NCI-H748 treated with DMSO at 0.1 percent for 48 hours (cell line): ENCODE results near the gene LGALS12.
"Not testable (repeated sequence)": the region's sequence is repeated elsewhere in the genome, so short reads cannot be mapped to it uniquely, and the experiment has no call there.

ENCODE experiments used
- DNase-seq: peaks from one replicate; lab custom pipeline; 2025; lab: John Stamatoyannopoulos, UW

The LGALS12 gene

DNA sequence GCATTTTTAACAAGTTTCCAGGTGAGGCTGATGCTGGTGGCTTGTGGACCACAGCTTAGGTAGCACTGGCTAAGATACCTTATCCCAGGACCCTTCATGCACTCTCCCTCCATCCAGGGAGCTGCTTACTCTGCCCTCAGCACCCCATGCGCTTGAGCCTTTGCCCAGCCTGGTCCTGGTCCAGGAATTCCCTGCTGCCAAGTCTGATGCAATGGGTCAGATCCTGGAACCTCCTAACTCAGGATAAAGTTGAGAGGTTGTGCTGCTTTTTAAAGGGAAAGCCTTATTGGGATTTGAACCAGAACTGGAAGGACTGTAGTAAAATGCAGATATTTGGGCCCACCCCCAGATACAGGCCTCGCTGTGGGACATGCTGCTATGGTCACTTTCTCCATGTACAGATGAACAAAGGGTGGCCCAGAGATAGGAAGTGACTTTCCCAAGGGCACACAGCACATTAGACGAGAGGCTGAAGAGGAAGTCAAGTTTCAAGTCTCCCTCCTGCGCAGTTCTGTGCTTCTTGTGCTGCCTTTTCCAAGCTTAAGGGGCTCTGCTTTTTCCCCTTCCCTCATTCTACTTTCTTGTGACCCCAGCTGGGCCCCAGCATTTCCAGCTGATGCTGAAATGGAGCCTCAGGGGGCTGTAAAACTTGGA, 824 bp upstream of the LGALS12 start:
- no peak for DNase-seq

DNA sequence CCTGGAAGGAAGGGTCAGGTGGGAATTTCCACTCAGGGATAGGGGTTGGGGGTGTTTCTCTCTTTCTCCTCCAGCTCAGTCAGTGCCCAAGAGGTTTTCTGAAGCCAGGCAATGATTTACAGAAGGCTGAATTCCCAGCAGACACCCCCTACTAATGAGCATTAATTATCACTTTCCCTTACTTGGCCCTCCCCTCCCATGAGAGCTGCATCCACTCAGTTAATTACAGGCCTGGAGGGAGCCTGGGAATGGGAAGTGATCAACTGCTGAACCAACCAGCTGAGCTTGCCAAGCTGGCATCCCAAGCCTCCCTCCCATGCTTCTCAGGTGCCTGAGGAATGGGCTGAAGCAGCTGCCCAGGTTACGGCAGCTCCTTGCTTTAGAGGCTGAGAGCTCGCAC, 992 bp downstream of the LGALS12 start:
- DNase-seq, result no peak

DNA sequence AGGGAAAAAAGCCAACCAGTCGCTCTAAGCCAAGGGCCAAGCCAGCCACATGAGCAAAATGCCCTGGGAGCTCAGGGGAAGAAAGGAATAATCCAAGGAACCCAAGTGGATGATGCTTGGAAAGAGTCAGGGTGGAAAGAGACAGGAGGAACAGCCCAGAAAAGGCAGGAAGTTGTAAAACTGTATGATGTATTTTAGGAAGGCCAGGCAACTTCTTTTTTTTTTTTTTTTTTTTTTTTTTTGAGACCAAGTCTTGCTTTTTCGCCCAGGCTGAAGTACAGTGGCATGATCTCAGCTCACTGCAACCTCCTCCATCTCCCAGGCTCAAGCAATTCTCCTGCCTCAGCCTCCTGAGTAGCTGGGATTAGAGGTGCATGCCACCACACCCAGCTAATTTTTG, 1.6 kb downstream of the LGALS12 start:
- DNase-seq, result no peak

DNA sequence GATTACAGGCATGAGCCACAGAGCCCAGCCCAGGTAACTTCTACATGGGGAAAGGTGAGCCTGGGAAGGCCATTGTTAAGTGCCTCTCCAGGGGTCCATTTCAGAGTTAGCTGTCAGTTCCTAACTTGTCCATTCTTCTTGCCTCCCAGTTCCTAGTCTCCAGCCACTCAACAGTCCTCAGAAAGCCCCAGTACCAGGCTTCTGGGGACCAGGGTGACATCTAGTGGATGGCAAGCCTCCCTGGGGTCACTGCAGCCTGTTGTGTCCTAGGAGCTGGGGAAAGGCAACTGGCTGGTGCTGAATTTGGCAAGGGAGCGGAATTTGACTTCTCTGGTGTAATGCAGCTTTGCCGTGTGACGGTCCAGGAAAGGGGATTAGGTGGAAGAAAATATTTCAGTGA, 2.1 kb downstream of the LGALS12 start:
- no peak for DNase-seq

DNA sequence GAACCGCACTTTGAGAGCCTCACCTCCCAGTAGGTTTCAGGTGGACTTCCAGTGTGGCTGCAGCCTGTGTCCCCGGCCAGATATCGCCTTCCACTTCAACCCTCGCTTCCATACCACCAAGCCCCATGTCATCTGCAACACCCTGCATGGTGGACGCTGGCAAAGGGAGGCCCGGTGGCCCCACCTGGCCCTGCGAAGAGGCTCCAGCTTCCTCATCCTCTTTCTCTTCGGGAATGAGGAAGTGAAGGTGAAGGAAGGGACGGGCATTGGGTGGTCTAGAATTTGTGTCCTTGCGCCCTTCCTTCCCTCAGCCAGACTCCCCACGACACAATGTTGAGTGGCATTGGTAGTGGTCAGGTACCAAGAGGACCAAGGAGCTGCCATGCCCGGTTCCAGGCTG, 2.9 kb downstream of the LGALS12 start:
- DNase-seq, result no peak

GRCh38 chr11:63510360-63511047, 4.6 kb downstream of the LGALS12 start:
- no peak for DNase-seq

- no peak for DNase-seq
Observed at GRCh38 chr11:63511048-63511748, 5.3 kb downstream of the LGALS12 start.

DNA sequence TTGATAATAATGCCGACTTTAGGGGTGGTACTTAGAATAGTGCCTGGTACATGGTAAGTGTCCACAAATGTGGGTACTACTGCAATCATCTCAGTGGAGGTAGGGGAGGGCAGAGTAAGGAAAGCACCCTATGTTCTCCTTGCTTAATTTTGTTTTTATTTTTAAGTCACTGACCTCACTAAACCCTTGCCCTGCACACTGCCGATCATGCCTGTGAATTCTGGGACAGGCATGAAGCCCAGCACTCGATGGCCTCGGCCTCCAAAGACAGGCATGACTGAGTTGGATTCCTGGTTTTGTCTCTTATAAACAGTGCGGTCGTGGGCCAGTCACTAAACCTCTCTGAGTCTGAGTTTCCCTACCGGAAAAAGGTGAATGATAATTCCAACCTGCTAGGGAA, 6.9 kb downstream of the LGALS12 start:
- DNase-seq, result no peak

GRCh38 chr11:63516109-63516508, 10.2 kb downstream of the LGALS12 start:
- DNase-seq, result no peak

GRCh38 chr11:63517156-63517555, 11.3 kb downstream of the LGALS12 start:
- DNase-seq, result no peak

- DNase-seq, result no peak
Observed at GRCh38 chr11:63518548-63518947, 12.7 kb downstream of the LGALS12 start.

DNA sequence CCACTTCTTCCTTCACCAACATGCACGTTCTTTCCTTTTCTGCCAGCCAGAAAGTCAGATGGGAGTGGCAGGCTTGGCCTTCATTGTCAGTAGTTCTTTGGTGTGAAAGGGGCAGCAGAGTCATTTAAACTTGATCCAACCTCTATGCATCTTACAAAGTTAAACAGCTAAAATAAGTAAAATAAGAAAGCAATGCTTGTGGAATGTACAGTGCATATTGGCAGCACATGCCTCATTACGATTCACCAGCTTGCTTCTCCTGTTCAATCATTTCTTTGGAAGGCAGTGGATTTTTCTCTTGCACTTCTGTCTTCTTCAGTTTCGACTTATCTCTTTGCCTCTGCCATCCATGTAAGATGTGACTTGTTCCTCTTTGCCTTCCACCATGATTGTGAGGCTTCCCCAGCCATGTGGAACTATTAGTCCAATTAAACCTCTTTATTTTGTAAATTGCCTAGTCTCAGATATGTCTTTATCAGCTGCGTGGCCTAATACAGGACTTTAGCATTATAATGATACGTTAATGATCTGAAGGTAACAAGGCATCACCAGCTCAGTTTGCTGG, 14.8 kb downstream of the LGALS12 start:
- no peak for DNase-seq

DNA sequence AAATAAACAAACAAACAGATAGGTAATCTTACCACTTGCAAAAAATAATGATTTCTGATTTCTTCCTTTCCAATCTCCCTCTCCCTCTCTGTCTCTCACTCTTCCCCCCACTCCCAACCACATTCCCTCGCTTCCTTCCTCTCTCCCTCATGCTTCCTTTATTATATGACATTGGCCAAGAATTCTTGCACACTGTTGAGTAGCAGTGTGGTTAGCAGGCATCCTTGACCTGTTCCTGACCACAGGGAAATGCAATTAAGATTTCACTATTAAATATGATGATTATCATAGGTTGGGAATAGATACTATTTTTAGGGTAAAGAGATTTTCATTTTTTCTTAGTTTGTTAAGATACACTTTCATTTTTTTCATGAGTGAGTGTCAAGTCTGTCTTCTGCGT, 16.0 kb downstream of the LGALS12 start:
- DNase-seq, result no peak

DNA sequence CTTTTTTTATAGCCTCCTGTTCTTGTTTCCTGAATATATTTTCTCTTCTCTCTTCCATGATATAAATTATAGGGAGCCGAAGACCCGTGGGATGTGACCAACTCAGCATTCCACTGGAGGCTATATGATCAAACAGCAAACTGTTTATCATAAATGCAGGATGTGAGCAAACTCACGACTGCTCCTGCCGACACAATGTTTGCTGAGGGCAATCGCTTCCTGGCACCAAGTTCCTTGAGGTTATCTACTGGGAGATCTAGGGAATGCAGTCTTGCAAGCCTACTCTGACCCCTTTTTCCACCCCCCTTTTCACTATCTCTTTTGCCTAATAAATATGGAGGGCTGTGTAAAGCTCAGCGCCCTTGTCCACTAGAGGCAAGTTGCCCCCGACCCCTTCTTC, 17.3 kb downstream of the LGALS12 start:
- no peak for DNase-seq

GRCh38 chr11:63527667-63528066, 21.8 kb downstream of the LGALS12 start:
- no peak for DNase-seq

- DNase-seq, result not testable (repeated sequence)
Observed at GRCh38 chr11:63528156-63528555, 22.3 kb downstream of the LGALS12 start.

- DNase-seq, result not testable (repeated sequence)
Observed at GRCh38 chr11:63528729-63529278, 22.9 kb downstream of the LGALS12 start.

DNA sequence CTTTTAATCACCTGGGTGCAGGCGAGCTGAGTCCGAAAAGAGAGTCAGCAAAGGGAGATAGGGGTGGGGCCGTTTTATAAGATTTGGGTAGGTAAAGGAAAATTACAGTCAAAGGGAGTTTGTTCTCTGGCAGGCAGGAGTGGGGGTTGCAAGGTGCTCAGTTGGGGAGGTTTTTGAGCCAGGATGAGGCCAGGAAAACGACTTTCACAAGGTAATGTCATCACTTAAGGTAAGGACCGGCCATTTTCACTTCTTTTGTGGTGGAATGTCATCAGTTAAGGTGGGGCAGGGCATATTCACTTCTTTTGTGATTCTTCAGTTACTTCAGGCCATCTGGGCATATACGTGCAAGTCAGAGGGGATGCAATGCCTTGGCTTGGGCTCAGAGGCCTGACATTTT, 23.5 kb downstream of the LGALS12 start:
- not testable (repeated sequence) for DNase-seq

- DNase-seq, result no peak
Observed at GRCh38 chr11:63530021-63530420, 24.1 kb downstream of the LGALS12 start.

GRCh38 chr11:63531074-63531792, 25.3 kb downstream of the LGALS12 start:
- not testable (repeated sequence) for DNase-seq

- DNase-seq, result no peak
Observed at GRCh38 chr11:63532117-63532516, 26.2 kb downstream of the LGALS12 start.
